ENCODE measurements around the gene KIAA1549.
"Not testable (repeated sequence)": the region's sequence is repeated elsewhere in the genome, so short reads cannot be mapped to it uniquely, and the experiment has no call there.

The KIAA1549 gene

DNA sequence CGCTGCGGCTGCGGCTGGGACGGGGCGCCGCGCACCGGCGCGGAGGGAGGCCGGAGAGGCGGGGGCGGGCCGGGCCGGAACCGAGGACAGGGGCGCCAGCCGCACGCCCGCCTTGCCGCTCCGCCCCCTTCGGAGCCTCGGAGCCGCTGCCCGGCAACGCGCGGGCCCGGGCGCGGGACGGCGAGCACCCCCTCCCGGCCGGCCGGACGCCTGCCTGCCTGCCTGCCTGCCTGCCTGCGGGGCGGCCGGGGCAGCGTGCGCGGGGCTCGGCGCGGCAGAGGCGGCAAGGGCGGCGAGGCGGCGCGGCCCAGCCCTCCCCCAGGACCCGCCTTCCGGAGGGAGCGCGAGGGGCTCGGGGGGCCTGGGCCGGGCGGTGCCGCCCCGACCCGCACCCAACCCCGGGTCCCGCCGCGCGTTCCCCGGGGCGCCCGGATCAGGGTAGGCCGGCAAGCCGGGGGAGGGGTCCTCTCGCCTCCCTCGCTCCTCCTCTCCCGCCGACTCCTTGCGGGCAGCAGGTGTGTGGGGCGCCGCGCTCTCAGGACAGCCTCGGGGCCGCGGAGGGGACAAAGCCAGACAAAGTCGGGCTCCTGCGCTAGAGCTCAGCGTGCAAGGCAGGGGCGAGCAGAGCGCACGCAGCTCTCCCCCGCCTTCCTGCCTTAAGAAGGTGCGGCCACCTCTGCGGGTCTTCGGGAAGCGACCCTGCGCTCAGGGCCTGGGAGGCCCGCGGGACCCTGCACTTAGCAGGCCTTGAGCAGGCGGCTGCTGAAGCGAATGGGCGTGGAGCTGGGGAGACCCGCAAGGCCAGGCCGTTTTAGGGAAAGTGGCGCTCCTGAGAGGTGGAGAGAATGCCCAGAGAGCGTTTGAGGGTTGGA is at the start of gene KIAA1549:
Gene KIAA1549 (minus strand): TSS at position 58 of the 872 bp plus-strand sequence. CDS start 120 bp downstream, outside the sequence.
- peak; percentile 42 for DNase-seq

DNA sequence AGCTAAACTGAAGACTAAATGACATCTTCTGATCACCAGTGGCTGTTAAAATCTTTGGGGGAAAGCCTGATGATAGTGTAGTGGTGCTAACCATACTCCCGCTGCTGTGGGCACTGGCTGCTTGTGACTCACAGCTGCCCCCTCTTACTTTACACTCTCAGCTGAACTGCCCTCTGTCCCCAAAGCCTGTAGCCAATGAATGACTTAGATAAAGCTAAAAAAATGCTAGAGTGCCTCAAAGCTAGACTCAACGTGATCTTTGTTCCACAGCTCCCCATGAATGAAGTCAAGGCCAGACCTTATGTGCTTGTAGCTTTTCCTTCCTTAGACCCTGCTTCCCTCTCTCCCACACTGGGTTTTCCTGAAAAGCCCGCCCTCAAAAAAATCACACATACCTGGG is 48.2 kb upstream of the KIAA1549 start:
- DNase-seq = no peak

DNA sequence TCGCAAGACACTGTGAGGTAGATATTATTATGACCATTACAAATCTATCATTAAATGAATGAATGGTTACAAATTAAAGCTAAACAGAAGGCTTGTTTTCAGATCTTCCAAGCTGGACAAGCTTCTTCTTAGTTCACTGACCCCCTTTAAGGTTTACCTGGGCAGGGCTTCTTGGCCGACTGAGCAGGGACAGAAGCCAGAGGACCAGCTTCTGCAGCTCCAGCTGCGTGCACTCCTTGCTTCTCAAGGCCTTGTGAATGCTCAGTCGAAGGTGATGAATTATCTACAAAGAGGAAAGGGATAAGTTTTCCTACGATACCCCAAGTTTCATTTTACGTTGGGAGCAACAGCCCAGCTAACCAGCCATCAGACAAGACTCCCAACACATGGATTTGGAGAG is 45.4 kb upstream of the KIAA1549 start:
- DNase-seq = no peak

DNA sequence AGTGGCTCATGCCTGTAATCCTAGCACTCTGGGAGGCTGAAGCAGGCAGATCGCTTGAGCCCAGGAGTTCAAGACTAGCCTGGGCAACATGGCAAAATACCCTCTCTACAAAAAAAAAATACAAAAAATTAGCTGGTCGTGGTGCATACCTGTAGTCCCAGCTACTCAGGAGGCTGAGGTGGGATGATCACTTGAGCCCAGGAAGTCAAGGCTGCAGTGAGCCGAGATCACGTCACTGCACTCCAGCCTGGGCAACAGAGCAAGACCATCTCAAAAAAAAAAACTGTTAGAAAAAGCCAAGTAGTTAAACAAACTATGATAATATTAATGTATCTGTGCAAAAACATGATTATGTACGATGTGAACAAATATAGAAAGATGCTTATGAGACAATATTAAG is 44.7 kb upstream of the KIAA1549 start:
- not testable (repeated sequence) for DNase-seq

DNA sequence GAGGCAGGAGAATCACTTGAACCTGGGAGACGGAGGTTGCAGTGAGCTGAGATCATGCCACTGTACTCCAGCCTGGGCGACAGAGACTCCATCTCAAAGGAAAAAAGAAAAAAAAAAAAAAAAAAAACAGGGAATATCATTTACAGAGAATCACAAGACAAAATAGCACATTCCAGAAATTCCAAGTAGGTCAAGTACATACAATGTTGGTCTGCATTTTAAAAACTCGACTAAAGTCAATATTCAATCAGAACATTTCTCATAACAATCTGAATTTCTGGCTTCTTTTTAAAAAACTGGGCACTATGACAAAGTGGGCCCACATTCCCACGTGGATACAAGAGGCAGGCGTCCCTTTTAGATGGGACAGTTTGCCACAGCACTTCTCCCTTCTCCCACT is 41.9 kb upstream of the KIAA1549 start:
- DNase-seq = no peak

DNA sequence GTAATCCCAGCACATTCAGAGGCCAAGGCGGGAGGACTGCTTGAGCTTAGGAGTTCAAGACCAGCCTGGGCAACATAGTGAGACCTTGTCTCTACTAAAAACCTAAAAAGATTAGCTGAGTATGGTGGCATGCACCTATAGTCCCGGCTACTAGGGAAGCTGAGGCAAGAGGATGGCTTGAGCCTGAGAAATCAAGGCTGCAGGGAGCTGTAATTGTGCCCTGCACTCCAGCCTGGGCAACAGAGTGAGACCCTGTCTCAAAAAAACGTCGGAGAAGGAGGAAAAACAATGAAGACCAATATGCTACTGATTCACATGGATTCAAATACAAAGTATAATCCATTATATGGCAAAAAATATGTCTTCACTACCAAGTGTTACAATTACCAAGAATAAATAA is 41.1 kb upstream of the KIAA1549 start:
- no peak for DNase-seq

DNA sequence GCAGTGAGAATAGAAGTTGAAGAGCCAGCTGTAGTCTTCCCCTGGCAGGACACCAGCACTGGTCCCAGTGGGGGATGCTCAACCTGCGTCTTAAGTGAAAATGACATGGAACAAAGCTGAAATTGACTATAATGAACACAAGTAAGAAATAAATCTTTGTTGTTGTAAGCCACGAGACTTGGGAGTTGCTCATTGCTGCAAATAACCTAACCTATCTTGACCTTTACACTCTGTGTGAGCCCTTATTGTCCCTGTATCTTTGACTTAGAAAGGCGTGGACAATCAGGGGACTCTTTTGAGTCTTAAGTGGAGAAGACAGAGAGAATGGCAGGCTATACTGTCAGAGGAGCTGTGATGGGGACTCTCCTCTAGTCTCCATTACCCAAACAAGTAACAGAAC is 37.7 kb upstream of the KIAA1549 start:
- no peak for DNase-seq

DNA sequence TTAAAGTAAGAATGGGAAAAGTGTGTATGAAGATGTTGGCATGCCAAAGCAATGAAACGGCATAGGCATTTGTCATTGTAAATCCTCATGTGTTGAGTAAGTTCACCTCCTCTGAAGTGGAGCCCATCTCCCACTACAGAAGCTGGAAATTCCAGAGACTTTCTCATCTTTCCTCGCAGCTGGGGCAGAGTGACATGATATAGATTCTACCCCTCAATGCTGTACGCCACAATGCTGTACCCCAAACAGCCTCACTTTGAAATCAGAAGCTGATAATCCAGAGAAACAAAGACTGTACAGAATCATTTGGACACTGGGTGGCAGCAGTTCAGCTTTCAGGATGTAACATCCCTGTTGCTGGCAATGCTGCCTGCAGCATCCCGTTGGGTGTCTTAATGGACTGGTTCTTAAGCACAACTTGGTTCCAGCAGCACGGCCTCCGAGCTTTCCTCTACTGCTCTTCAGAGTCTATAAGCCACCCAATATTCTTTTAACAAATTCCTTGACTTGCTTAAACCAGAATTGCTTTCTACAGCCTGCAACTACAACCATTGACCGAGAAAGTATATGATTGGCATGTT is 35.8 kb upstream of the KIAA1549 start:
- peak; percentile 66 for DNase-seq

DNA sequence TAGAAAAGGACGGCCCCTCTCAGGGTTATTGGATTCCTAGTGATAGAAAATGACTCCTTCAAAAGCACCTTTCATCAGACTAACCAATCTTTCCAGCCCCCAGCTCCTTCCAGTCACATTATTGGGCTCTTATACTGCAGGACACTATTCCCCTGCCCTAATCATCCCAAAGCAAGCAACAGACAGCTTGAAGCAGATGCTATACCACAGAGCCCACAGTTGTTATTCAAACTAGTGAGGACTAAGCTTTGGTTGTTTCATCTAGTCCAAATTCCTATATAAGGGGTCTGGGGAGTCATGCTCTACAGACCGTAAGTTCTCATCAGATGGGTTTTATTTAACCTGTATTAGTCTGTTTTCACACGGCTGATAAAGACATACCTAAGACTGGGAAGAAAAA is 30.2 kb upstream of the KIAA1549 start:
- DNase-seq = no peak

DNA sequence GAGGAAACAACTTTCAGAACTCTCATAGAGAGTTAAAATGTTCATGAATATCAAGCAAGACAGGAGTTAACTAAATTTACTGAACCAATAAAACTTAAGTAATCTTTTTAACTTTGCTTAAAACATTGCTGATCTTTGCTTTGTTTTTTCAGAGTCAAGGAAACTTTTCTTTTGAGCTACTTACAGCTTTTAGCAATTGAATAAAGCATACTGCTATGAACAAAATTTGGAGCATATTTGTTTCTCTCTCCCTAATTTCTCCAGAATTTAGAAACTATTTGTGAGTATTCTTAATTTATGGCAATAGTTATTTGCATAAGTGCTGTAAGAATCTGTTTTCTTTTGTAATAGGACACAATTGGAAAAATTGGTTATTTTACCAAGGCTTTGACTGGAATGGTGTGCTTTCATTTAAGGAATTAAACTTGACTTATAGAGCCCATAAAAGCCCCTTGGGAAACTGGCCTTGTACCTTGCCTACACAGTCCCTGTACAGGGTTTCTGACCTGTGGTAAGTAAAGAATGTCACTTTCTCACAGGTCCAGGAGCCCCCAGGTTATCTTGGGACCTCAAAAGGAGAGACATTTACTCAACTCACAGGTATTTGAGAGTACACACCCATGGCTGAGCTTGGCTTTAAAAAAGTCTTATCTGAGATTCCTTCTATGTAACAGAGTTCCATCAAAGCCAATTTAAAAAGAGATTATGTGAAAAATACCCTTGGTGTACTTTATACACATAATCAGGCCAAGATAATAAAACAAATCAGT is 23.3 kb upstream of the KIAA1549 start:
- DNase-seq = no peak

DNA sequence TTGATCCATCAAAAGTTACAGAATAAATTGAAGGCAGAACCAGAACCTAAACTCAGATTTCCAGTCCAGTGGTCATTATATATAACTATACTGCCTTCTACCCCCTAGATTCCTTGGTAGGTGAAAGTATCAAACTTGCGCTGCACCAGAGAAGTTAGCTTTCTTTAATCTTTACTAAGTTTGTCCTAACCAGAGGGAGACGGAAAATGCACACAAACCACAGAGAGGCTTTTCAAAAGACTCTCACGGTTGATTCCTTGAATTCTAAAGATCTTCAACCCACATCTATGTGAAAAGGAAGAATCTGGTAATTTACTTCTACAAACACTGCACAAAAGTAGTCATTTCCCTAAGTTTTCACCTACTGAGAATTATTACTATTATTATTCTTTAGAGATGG is 18.2 kb upstream of the KIAA1549 start:
- no peak for DNase-seq

DNA sequence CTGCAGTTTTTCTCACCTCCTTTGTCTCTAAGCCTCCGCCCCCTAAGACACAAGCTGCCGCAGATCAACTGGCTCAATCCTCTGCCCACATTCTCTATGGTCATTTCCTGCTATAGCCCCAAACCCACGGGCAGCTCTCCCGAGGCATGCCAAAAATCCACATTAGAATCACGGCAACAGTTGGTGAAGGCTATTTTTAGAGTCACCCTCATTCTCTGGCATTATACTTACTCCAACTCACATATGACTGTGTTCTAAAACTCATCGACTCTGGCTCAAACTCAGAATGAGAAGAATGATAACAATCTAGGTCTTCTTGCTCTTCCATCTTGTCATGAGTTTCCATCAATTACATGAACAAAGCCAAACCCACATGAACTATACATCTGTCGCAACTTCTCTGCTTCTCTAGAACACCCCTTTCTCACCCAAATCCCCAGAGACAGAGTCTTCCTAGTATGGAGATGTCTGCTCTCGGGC is 10.9 kb upstream of the KIAA1549 start:
- DNase-seq = no peak

DNA sequence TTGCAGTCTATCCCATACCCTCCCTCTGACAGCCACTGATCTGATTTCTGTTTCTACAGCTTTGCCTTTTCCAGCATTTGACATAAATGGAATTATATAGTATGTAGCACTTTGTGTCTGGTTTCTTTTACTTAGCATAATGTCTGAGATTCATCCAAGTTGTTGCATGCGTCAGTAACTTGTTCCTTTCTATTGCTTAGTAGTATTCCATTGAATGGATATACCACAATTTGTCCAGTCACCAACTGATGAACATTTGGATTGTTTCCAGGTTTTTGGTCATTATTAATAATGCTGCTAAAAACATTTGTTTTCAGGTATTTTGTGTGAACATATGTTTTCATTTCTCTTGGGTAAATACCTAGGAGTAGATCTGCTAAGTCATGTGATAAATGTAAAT is 6.5 kb upstream of the KIAA1549 start:
- DNase-seq = no peak

GRCh38 chr7:138982204-138982623 is 1.0 kb upstream of the KIAA1549 start:
- no peak for DNase-seq

- no peak for DNase-seq
Observed at GRCh38 chr7:138980563-138981291, 462 bp downstream of the KIAA1549 start.

DNA sequence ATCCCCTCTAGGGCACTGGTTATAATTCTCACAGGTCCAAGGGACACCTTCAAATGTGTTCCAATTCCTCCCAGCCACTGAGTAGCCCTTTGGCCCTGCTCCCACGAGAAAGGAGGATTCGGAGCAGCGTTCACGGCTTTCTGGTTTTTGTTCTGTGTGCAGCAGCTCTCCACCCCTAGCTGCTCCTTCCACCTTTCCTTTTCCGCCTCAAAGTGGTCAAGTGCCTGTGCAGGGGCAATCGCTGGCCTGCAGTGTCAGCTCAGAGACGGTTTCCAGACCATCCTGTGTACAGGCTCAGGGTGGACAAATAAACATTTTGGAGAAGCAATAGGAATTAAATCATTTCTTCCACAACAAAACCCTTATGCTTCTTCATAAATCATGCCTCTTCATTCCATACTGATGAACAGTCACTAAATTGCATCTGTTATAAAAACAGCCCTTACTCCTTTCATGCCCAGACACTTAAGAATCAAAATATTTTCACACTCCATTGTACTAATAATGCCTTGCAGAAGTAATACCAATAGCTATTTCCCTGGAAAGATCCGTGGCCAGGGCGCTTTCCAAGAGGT is 1.1 kb downstream of the KIAA1549 start:
- no peak for DNase-seq

DNA sequence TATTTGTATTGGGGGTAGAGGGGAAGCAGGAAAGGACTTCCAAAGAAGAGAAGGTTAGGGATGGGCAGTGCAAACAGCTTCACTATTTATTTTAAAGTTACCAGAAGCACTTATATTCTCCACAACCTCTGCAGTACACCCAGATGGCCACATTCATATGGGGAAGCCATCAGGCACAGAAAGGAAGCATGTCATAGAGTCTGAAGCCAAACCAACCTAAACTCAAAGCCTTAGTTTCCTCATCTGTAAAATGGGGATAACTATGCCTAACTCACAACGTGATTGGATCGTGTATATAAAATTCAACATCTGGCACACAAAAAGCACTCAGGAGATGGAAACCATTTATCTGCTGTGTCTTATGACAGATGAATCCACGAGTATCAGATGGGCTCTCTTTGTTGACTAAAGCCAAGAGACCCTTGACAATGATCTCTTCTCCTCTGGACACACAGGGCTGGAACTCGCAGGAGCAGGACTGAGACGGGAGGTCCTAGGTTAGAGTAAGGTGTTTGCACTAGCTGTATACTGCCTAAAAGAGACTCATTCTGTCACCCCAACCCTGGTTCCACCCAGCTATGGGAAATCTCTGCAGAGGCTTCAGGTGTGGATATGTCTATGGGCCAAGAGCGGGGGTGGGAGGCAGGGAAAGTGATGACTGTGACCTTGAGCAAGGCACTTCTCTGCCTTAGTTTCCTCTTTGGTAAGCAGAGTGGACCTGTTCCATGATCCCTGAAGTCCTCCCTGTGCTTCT is 1.8 kb downstream of the KIAA1549 start:
- no peak for DNase-seq

- no peak for DNase-seq
Observed at GRCh38 chr7:138978541-138979184, 2.5 kb downstream of the KIAA1549 start.

GRCh38 chr7:138976161-138976560 is 5.0 kb downstream of the KIAA1549 start:
- not testable (repeated sequence) for DNase-seq

DNA sequence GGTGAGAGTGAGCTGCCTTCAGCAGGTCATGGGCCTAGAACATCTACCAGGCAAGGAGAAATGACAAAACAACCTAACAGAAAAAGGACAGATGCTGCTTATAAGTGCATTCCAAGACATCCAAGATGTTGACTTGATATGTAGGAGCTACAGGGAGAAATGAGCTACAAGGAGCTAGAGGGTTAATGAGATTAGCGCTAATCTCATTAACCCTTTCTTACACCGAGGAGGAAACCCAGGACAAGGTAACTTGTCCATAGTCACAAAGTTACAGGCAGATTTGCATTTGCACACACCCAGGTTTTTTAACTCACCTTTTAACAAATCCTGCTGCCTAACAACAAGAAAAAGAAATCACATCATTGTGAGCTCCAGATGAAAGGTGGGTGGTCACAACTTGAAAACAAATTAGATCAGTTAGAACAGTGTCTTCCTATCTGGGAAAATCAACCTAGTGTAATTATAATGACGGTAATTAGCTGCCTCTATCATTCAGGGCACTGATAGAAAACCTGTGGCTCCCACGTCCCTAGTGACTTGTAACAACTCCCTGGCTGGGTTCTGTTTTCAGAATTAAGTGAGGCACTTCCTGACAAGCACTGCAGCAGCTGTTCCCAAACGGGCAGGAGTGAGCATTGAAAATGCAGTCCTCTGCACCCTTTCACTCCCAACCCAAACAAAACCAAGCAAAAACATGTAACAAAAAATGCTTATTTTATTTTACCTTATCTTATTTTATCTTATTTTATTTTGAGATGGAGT is 5.7 kb downstream of the KIAA1549 start:
- DNase-seq = no peak

Data from stimulated activated CD4-positive, alpha-beta T cell treated with anti-CD3 and anti-CD28 coated beads, Interleukin-4, amount 100 ng/mL, for 24 hours (primary cell).